Prostate gland (tissue), 2 donors: ENCODE measurements around the gene BCCIP. TPM values are rescaled to one million over a fixed set of nuclear protein-coding genes. Genes with fewer than 3 reads are reported as not detected.

ENCODE experiments used
- DNase-seq: peaks from one replicate; pipeline ENCODE4 v3.0.0-alpha.2; 2019; ENCODE audit warnings: low spot score
- H3K27ac ChIP-seq, 2 donors: fragments of 200-600 bp; sonication (generic); 2 replicates each; pipeline ENCODE4 v1.5.1; 2017 to 2019
- H3K27me3 ChIP-seq: fragments of 200-600 bp; sonication (generic); replicated peaks from 2 replicates; pipeline ENCODE4 v1.5.1; 2019; ENCODE audit not compliant: insufficient read depth
- H3K36me3 ChIP-seq, 2 donors: fragments of 200-600 bp; sonication (generic); 1 replicate in 1 of 2; 2 replicates in 1 of 2; pipeline versions ENCODE4 v1.5.1 to v1.8.1; 2017 to 2019
- H3K4me1 ChIP-seq: fragments of 200-600 bp; sonication (generic); replicated peaks from 2 replicates; pipeline ENCODE4 v1.5.1; 2019
- H3K4me3 ChIP-seq, 2 donors: fragments of 200-600 bp; sonication (generic); 2 replicates each; pipeline ENCODE4 v1.5.1; 2017 to 2019
- H3K9me3 ChIP-seq: fragments of 200-600 bp; sonication (generic); 2 replicates; pipeline ENCODE4 v1.5.1; 2017
- POLR2A ChIP-seq: fragments of 450-650 bp; IDR thresholded peaks from one replicate; pipeline ENCODE4 v1.6.1; 2016; ENCODE audit warnings: antibody characterized with exemption, mild to moderate bottlenecking
- POLR2AphosphoS5 ChIP-seq: sonication (generic); formaldehyde crosslinking; IDR thresholded peaks from one replicate; pipeline ENCODE4 v1.6.1; 2017; ENCODE audit warnings: antibody characterized with exemption
- WGBS: methylation state at CpG from one replicate; pipeline ENCODE4 v1.1.5; 2018; 5-methylcytosine and 5-hydroxymethylcytosine counted together
- intact Hi-C: fragments of 100-400 bp; cut with DNase I; formaldehyde crosslinking; loops from one replicate; pipeline ENCODE4 v1.14.2; 2022
- total RNA-seq, 2 donors: library from RNA; depleted of rRNA; stranded (reverse); fragments of >200 nt; gene quantifications; one replicate each; pipeline ENCODE4 v1.1.0, GENCODE V29; 2016
- TF ChIP-seq, protein P1 (sequence below), 4 experiments: fragments of 200-600 bp in 2 of 4; fragments of 450-650 bp in 2 of 4; sonication (generic) in 2 of 4; IDR thresholded peaks; 1 replicate in 3 of 4; 2 replicates in 1 of 4; pipeline ENCODE4 v1.5.1; 2016 to 2019; ENCODE audit warnings: antibody characterized with exemption in 4 of 4, mild to moderate bottlenecking in 2 of 4, moderate library complexity in 2 of 4

Gene BCCIP
- total RNA-seq, 2 donors from 2014 or later = 38.9 to 43.4 TPM

DNA sequence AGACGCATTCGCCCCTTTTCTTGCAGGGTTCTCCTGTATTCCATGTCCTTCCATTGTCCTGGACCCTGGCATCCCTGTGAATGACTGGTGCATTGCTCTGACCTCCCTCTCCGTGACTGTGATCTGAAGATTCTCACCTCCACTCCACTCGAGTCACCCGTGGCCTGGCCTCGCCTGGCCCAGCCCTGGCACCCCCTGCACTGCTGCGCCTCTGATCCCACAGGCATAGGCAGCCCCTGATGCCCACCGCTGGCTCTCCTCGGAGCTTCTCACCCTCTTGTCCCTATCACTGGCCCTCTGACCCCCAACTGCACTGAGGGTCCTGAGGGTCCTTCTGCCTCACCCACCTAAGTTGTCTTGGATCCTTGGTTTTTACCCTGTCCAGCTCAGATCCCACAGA lies 45.5 kb upstream of the BCCIP start:
- intact Hi-C loops = no loop called here
- Histone ChIP-seq H3K27me3 (no peaks in the 10 kb centered on the region), H3K4me3 (no peak overlapping the region), H3K27ac (no peak overlapping the region), H3K36me3 (no peaks in the 10 kb centered on the region), H3K4me1 (no peaks in the 10 kb centered on the region), H3K9me3 (no peaks in the 10 kb centered on the region)
- TF ChIP-seq POLR2AphosphoS5 (no peak), POLR2A (no peak)
- TF ChIP-seq, protein P1, sequence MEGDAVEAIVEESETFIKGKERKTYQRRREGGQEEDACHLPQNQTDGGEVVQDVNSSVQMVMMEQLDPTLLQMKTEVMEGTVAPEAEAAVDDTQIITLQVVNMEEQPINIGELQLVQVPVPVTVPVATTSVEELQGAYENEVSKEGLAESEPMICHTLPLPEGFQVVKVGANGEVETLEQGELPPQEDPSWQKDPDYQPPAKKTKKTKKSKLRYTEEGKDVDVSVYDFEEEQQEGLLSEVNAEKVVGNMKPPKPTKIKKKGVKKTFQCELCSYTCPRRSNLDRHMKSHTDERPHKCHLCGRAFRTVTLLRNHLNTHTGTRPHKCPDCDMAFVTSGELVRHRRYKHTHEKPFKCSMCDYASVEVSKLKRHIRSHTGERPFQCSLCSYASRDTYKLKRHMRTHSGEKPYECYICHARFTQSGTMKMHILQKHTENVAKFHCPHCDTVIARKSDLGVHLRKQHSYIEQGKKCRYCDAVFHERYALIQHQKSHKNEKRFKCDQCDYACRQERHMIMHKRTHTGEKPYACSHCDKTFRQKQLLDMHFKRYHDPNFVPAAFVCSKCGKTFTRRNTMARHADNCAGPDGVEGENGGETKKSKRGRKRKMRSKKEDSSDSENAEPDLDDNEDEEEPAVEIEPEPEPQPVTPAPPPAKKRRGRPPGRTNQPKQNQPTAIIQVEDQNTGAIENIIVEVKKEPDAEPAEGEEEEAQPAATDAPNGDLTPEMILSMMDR (IDR thresholded peaks at IDR 0.05) = no peak
- DNase-seq = no peak
- WGBS = 93% methylated on average over 9 of the region's 9 CpGs

DNA sequence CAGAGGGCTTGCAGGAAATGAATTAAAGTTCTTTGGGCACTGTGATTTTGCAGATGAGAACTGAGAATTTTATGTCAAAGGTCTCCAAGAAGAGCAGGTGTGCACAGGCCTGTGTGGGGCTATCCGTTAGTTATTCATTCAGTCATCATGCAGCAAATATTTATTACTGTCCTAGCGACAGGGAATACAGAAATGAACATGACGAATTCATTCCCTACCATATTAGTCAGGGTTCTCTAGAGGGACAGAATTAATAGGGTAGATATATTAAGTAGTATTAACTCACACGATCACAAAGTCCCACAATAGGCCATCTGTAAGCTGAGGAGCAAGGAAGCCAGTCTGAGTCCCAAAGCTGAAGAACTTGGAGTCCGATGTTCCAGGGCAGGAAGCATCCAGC lies 44.8 kb upstream of the BCCIP start:
- no peaks in the 10 kb centered on the region for H3K4me1 ChIP-seq
- H3K9me3 ChIP-seq = no peaks in the 10 kb centered on the region
- 56% methylated on average over 5 of the region's 5 CpGs for WGBS
- TF ChIP-seq, protein P1 (IDR thresholded peaks at IDR 0.05) = no peak
- no peak for TF ChIP-seq POLR2AphosphoS5
- no peak for TF ChIP-seq POLR2A
- no peak for DNase-seq
- H3K36me3 ChIP-seq = no peaks in the 10 kb centered on the region
- H3K27ac ChIP-seq = no peak overlapping the region
- no peaks in the 10 kb centered on the region for H3K27me3 ChIP-seq
- intact Hi-C loops = no loop called here
- no peak overlapping the region for H3K4me3 ChIP-seq

DNA sequence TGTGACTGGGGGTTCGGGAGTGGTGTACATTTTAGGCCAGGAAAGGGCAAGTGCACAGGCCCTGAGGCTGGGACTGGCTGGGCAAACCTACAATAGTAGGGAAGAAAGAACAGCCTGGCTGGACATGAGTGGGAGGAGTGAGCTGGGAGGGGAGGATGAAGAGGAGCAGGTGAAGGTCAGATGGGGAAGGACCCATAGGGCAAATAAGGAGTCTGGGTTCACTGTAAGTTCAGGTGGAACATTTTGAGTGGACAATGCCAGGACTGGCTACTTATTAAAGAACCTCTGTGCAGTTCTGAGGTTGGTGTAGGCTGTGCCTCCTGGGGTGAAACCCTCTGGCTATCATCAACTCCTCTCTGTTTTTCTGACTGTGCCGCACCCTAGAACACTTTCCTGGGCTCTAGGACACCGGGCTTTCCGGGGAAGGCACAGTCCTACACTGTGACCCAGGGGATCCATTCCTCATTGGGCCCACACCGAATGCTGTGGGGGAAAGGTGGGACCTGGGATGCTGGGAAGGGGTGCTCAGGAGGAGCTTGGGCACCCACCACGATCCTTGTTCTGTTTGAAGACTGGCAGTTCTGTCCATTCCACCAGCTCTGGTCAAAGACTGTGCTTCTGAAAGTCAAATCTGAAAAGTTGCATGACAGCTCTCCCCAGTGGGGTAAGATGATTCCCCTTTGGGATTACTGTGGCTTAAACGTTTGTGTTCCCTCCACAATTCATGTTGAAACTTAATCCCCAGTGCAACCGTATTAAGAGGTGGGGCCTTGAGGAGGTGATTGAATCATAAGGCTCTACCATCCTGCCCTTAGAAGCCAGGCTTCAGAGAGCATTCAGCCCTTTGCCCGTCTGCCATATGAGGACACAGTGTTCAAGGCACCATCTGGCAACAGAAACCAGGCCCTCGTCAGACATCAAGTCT lies 43.7 kb upstream of the BCCIP start:
- no peaks in the 10 kb centered on the region for H3K9me3 ChIP-seq
- TF ChIP-seq POLR2A (no peak), POLR2AphosphoS5 (no peak)
- TF ChIP-seq, protein P1 (IDR thresholded peaks at IDR 0.05) = no peak
- intact Hi-C loops = no loop called here
- DNase-seq = no peak
- no peak overlapping the region for H3K4me3 ChIP-seq
- 74% methylated on average over 10 of the region's 10 CpGs for whole genome bisulfite sequencing
- no peaks in the 10 kb centered on the region for H3K4me1 ChIP-seq
- H3K27me3 ChIP-seq = no peaks in the 10 kb centered on the region
- H3K36me3 ChIP-seq = no peaks in the 10 kb centered on the region
- no peak overlapping the region for H3K27ac ChIP-seq

DNA sequence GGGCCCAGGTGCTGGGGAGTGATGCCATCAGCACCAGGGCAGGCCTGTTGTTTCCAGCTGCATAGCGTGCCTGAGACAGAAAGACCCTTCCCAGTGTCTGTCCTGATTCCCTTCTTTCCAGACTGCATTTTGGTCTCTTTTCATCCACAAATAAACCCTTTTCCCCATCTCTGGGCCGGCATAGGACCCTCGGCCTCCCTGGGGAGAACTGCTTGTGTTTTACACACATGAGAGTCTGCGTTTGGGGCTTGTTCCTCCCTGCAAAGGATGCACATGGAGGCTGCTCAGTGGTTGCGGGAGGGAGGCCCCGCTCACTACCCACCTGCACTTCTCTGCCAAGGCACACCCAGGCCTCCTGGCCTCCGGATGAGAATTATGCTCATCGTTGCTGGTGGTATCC lies 42.0 kb upstream of the BCCIP start:
- WGBS = 93% methylated on average over 8 of the region's 8 CpGs

More for the DNA sequence above, 42.0 kb upstream of the BCCIP start:
- intact Hi-C loops = no loop called here
- Histone ChIP-seq H3K9me3 (no peaks in the 10 kb centered on the region), H3K27me3 (no peaks in the 10 kb centered on the region), H3K4me1 (no peaks in the 10 kb centered on the region), H3K4me3 (no peak overlapping the region), H3K36me3 (no peaks in the 10 kb centered on the region), H3K27ac (no peak overlapping the region)
- no peak for DNase-seq
- TF ChIP-seq POLR2A (no peak), POLR2AphosphoS5 (no peak)
- TF ChIP-seq, protein P1 (IDR thresholded peaks at IDR 0.05) = no peak
